ENCODE results near the gene KCNQ1.

Gene KCNQ1

DNA sequence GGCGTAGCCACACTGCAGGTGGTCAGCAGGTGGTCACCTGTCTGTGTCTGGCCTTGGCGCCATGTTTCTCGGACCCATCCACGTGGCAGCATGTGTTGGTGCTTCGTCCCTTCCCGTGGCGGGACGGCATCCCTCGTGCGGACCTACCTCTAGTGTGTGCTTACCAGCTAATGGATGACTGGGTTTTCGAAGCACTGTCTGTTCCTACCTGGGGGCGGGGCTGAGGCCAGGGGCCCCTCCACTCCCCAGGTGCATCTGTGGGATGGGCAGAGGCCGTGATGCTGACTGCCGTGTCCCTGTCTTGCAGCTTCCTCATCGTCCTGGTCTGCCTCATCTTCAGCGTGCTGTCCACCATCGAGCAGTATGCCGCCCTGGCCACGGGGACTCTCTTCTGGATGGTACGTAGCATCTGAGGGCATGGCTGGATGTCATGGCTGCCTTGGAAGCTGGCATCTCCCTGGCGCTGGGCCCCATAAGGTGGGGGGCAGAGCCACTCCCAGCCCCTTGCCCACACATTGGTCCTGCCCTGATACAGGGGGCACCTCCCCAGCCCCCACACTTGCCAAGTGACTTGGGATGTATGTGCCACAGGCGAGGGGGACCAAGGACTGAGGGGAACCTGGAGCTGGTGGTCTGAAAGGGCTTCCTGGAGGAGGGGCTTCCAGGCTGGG is 82.9 kb downstream of the KCNQ1 start:
- no peak for DNase-seq

- no peak for DNase-seq
These were observed 83.7 kb downstream of the KCNQ1 start for GRCh38 chr11:2528301-2529050.

DNA sequence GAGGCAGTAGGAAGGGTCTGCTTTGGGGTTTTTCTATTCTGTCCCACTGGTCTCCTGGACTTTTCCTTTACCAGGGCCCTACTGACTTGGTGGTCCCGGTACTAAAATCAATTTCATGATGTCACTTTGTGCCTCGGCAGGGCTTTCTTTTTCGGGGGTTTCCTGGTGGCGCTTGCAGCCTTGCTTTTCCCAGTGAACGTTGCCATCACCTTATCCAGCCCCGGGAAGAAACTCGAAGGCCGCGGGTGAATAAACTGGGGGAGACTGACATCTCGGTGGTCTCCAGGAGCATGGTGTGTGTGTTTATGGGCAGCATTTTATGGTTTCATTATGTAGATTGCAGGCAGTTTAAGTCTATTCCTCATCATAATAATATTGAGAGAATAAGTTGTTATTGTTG is 84.4 kb downstream of the KCNQ1 start:
- DNase-seq, result no peak

DNA sequence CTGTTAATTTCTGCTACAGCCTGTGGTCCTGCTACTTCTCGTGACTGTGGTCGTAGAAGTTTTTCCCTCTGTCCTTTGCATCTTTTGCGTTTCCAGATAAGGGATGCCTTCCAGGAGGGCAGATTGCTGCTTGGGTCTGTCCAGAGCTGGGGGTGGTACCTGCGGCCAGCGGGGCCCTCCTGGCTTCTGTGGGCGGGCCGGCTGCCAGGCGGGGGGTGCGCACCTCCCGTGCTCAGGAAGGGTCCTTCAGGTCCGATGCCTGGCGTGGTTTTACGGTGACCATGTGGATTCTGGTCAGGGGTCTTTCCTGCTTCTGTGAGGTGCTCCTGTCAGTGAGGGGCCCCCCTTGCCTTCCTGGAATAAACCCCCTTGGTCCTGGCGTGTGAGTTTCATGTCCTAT is 84.8 kb downstream of the KCNQ1 start:
- no peak for DNase-seq

GRCh38 chr11:2530131-2530854 is 85.5 kb downstream of the KCNQ1 start:
- DNase-seq, result no peak

GRCh38 chr11:2530855-2531200 is 86.0 kb downstream of the KCNQ1 start:
- DNase-seq, result no peak

GRCh38 chr11:2531277-2531986 is 86.6 kb downstream of the KCNQ1 start:
- DNase-seq, result peak; percentile 27

- DNase-seq, result no peak
These were observed 87.3 kb downstream of the KCNQ1 start for GRCh38 chr11:2531987-2532703.

DNA sequence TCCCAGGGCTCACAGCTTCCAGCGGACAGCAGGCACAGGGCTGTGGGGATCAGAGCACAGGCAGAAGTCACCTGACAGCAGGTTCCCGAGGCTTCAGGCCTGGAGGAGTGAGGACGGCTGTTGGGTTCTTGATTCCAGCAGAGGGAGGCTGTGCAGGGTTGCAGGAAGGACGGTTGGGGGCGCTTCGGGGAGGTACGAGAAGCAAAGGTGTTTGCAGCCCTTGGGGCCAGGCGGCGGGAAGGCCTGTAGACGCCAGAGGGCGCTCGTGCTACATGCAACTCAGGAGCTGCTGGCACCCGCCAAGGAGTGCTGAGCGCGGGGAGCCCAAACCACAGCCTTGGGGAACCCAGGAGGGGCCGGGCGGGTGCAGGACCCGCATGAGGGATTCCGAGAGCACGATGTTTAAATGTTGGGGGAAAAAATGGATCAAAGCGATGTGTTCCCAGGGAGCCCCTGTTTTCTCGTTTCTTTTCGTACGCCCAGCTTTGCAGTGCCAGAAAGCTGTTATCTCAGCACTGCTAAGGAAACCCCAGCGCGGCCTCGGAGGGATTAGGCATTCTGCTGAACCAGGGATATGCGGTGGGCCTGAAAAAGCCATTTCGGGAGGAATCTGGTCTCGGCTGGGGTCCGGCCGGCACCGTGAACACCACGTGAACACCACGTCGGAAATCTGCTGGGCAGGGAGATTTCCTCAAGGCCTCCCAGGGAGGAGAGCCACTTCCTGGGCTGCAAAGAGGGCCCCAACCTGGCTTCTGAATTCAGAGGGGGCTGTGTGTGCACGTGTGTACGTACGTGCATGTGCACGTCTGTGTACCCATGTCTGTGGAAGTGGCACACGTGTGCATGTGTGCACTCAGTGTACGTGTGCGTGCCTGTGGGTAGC is 88.1 kb downstream of the KCNQ1 start:
- peak; percentile 76 for DNase-seq

DNA sequence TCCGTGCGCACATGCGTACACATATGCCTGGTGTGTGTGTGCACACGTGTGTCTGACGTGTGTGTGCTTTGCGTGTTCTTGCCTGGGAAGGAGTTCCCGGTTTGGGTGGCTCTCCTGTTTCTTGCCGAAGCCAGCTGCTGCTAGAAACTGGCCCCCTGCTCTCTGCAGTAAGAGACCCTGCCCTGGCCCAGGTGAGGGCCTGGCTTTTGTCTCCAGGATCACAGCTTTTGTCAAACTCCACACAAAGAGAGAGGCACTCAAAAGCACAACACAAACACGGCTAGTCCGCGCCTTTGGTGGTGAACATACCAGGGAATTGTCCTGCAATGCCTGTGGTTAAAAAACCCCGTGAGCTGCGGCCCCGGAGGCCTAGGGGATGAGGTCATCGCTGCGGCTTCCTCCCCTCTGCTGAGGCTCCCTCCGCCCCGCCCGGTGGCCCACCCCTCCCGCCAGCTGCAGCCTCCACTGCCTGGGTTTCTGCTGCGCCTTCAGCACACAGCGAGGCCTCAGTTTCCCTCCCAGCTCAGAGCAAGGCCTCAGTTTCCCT is 88.9 kb downstream of the KCNQ1 start:
- DNase-seq, result peak; percentile 42

- no peak for DNase-seq
These were observed 89.5 kb downstream of the KCNQ1 start for GRCh38 chr11:2534134-2534956.

- DNase-seq, result no peak
These were observed 90.3 kb downstream of the KCNQ1 start for GRCh38 chr11:2534957-2535672.

- DNase-seq, result no peak
These were observed 91.0 kb downstream of the KCNQ1 start for GRCh38 chr11:2535673-2536439.

- DNase-seq, result no peak
These were observed 91.7 kb downstream of the KCNQ1 start for GRCh38 chr11:2536440-2536989.

- no peak for DNase-seq
These were observed 92.3 kb downstream of the KCNQ1 start for GRCh38 chr11:2537010-2537705.

- DNase-seq, result no peak
These were observed 93.3 kb downstream of the KCNQ1 start for GRCh38 chr11:2537896-2538724.

DNA sequence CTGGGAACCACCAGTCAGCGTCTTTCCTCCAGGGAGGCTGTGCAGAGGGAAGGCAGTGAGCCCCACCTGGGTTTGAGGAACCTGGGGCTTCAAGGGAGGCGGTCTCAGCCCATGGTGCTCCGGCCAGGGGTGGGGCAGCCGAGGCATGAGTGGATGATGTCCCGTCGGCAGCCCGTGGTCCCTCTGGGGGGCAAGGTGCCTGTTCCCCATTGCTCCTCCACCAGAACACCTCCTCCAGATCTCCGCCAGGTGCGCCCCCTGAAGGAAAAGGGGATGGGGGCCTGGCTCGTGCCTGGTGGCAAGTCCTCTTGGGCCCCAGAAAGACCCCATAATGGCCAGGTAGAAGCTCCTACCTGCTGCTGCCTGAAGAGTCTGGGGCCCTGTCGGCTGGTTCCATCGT is 94.1 kb downstream of the KCNQ1 start:
- DNase-seq, result no peak
